ENCODE measurements around the gene MAGEH1.

The MAGEH1 gene

DNA sequence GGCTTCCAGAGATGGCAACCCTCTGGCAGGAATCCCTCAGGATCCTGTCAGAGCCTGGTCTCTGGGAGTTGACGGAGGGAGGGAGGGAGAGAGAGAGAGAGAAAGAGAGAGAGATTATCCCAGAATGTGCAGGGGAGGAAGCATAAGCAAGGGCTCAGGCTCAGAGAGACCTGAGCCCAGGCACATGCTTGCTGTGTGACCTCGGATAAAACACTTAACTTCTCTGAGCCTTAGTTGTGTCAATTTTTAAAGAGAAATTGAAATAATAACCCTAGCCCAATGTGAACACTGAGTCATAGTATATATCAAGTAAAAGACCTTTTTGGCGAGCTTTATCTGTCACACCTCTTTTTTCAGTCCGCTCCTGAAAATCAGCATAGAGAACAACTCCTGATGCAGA lies 38.2 kb downstream of the MAGEH1 start:
- DNase-seq (ENCODE audit: low read depth in 2 of 2), result no peak

DNA sequence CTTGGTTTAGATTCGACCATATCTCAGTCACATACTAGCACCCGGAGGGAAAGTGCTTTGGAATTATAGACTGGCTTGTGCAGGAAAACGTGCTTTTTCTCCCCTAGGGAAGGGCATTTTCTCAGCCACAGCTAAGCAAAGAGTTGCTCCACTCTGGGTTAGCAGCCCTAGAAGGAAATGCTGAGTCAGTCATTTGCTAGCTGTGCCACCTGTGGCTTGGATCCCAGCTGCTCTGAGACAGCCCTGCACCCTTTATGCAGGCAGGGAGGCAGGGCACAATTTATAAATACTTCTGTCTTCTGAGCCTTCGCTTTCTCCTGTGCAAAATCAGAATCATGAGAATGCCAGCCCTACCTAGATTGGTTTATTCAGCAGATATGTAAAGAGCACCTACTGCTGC lies 39.0 kb downstream of the MAGEH1 start:
- no peak for DNase-seq (ENCODE audit: low read depth in 2 of 2)

All from fibroblast of skin of left quadriceps (primary cell).